COLO829 (cell line): Measurements from ENCODE around the gene PTCH2.
"Not testable (repeated sequence)": the region's sequence is repeated elsewhere in the genome, so short reads cannot be mapped to it uniquely, and the experiment has no call there.

Experiments
- DNase-seq: peaks from one replicate; pipeline ENCODE4 v3.0.0; 2012; ENCODE audit warnings: low spot score

PTCH2 gene

GRCh38 chr1:44819196-44819607, 23.9 kb downstream of the PTCH2 start:
- peak; percentile 63 for DNase-seq

GRCh38 chr1:44817771-44818495, 25.1 kb downstream of the PTCH2 start:
- DNase-seq, result no peak

GRCh38 chr1:44817307-44817706, 25.7 kb downstream of the PTCH2 start:
- no peak for DNase-seq

GRCh38 chr1:44815926-44816325, 27.1 kb downstream of the PTCH2 start:
- not testable (repeated sequence) for DNase-seq

- DNase-seq, result no peak
Observed at GRCh38 chr1:44812822-44813543, 30.1 kb downstream of the PTCH2 start.

- DNase-seq, result no peak
Observed at GRCh38 chr1:44811234-44811633, 31.8 kb downstream of the PTCH2 start.

- not testable (repeated sequence) for DNase-seq
Observed at GRCh38 chr1:44810762-44811105, 32.3 kb downstream of the PTCH2 start.

- DNase-seq, result no peak
Observed at GRCh38 chr1:44810101-44810761, 32.8 kb downstream of the PTCH2 start.

GRCh38 chr1:44808938-44809917, 33.8 kb downstream of the PTCH2 start:
- DNase-seq, result no peak

- DNase-seq, result peak; percentile 72
Observed at GRCh38 chr1:44808063-44808937, 34.8 kb downstream of the PTCH2 start, which contains the start of gene BTBD19. Gene BTBD19, plus strand, starts transcription at chr1:44808523. Its CDS starts 298 bp downstream, at chr1:44808821.

- DNase-seq, result peak; percentile 92
Observed at GRCh38 chr1:44807364-44808062, 35.5 kb downstream of the PTCH2 start.

- DNase-seq, result no peak
Observed at GRCh38 chr1:44806704-44807363, 36.2 kb downstream of the PTCH2 start, which contains the start of gene DYNLT4. Gene DYNLT4, minus strand, starts transcription at chr1:44807351. Its CDS starts 683 bp downstream, at chr1:44806668.

- no peak for DNase-seq
Observed at GRCh38 chr1:44806025-44806703, 36.9 kb downstream of the PTCH2 start.

- DNase-seq, result no peak
Observed at GRCh38 chr1:44805311-44806024, 37.6 kb downstream of the PTCH2 start.

- DNase-seq, result no peak
Observed at GRCh38 chr1:44803312-44804095, 39.5 kb downstream of the PTCH2 start.

- no peak for DNase-seq
Observed at GRCh38 chr1:44803062-44803311, 40.1 kb downstream of the PTCH2 start.

- no peak for DNase-seq
Observed at GRCh38 chr1:44802306-44803061, 40.6 kb downstream of the PTCH2 start.
